ENCODE data around the gene ARHGAP42.

- TF ChIP-seq ZNF565 (CRISPR knock-in tag; conservative IDR thresholded peaks at IDR 0.05; ENCODE audit: low read depth): no peak
- TF ChIP-seq TOX (CRISPR knock-in tag; IDR thresholded peaks at IDR 0.05; ENCODE audit: borderline replicate concordance): no peak
- no peak for TF ChIP-seq PPARA (CRISPR knock-in tag; IDR thresholded peaks at IDR 0.05; ENCODE audit: borderline replicate concordance)
- no peak for TF ChIP-seq TSHZ2 (CRISPR knock-in tag; IDR thresholded peaks at IDR 0.05)
- TF ChIP-seq OSR1 (CRISPR knock-in tag; IDR thresholded peaks at IDR 0.05): no peak
- no peak for TF ChIP-seq GLIS3 (CRISPR knock-in tag; IDR thresholded peaks at IDR 0.05)
- no peak for TF ChIP-seq RARB (CRISPR knock-in tag; IDR thresholded peaks at IDR 0.05)
- TF ChIP-seq PATZ1 (CRISPR knock-in tag; IDR thresholded peaks at IDR 0.05; ENCODE audit: borderline replicate concordance): no peak
- no peak for TF ChIP-seq ZFP30 (CRISPR knock-in tag; IDR thresholded peaks at IDR 0.05)
- TF ChIP-seq ZNF70 (CRISPR knock-in tag; IDR thresholded peaks at IDR 0.05): no peak
- TF ChIP-seq TCF4 (CRISPR knock-in tag; IDR thresholded peaks at IDR 0.05; ENCODE audit: borderline replicate concordance): no peak
- no peak for TF ChIP-seq POU6F1 (CRISPR knock-in tag; IDR thresholded peaks at IDR 0.05; ENCODE audit: borderline replicate concordance, low read depth)
- no peak for TF ChIP-seq ESRRG (CRISPR knock-in tag; IDR thresholded peaks at IDR 0.05)
- TF ChIP-seq ARNTL (CRISPR knock-in tag; IDR thresholded peaks at IDR 0.05; ENCODE audit: borderline replicate concordance, low read depth): no peak
These were observed 93.4 kb downstream of the ARHGAP42 start for GRCh38 chr11:100780470-100780869.
